ENCODE results near the gene ELP2.

DNA sequence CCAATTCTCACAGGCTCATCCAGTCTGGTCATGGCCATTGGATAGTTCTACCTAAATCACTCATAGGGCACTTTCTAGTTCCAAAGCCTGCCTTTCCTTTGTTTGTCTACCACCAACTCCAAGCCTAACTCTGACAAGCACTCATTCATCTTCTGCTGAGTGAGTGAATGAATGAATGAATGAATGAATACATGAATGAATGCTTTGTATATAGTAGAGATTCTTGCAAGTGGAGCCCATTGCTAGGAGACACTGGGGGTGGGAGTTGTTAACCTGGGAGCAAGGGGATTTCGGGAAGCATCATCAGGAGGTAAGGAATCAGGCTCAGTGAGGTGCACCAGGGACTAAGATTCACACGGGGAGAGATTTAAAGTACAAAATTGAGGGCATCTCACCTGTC, 54.3 kb downstream of the ELP2 start:
- TF ChIP-seq, protein P1, sequence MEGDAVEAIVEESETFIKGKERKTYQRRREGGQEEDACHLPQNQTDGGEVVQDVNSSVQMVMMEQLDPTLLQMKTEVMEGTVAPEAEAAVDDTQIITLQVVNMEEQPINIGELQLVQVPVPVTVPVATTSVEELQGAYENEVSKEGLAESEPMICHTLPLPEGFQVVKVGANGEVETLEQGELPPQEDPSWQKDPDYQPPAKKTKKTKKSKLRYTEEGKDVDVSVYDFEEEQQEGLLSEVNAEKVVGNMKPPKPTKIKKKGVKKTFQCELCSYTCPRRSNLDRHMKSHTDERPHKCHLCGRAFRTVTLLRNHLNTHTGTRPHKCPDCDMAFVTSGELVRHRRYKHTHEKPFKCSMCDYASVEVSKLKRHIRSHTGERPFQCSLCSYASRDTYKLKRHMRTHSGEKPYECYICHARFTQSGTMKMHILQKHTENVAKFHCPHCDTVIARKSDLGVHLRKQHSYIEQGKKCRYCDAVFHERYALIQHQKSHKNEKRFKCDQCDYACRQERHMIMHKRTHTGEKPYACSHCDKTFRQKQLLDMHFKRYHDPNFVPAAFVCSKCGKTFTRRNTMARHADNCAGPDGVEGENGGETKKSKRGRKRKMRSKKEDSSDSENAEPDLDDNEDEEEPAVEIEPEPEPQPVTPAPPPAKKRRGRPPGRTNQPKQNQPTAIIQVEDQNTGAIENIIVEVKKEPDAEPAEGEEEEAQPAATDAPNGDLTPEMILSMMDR (IDR thresholded peaks at IDR 0.05; ENCODE audit: borderline replicate concordance, extremely low read depth, low read length, poor library complexity, severe bottlenecking): no peak
- no peak for TF ChIP-seq EZH2 (IDR thresholded peaks at IDR 0.05; ENCODE audit: borderline replicate concordance, low read depth, low read length, severe bottlenecking)

Data from DND-41 (cell line).